HG03103 (cell line): ENCODE measurements around the gene MZB1.
A peak's percentile ranks its signal among the peaks of the same experiment; 100 is the strongest.
"Not testable (repeated sequence)": the region's sequence is repeated elsewhere in the genome, so short reads cannot be mapped to it uniquely, and the experiment has no call there.

Experiments
- ATAC-seq: cut with Tn5 transposase; IDR thresholded peaks from one replicate; pipeline ENCODE4 v1.9.1; 2021; ENCODE audit warnings: low read depth; ENCODE audit not compliant: unreplicated experiment

MZB1 gene

DNA sequence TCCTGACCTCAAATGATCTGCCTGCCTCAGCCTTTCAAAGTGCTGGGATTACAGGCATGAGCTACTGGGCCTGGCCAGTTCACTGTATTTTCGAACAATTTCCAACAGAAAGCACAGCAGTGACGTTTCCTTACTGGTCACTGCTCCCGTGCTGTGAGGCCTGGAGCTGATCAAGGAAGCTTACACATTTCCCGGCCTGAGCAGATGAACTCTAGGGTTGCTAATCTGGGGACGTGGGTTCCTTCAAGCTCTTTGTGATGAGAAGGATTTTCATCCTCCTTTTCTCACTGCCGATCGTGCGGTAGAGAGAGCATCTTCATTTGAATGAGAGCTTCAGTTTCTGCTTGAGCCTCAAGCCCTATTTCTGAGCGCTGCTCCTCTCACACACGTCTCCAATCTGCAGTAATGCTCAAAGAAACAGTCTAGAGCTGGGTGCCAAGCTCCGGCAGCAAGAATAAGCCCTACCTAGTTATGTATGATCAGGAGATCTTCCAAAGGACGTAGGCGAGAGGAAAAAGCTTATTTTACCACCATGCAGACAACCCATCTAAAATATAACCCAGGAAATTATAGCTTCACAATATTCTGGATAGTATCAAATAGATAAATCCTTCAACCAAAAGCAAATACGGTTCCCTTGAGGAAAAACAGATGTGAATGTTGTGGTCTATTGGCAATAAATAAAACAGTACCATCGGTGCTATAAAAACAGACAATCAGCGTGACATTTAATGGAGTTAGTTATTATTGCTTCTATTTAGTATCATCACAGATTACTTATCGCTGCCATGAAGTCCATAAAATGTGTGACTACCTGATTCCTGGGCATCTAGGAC is 21.5 kb upstream of the MZB1 start:
- ATAC-seq: no peak

DNA sequence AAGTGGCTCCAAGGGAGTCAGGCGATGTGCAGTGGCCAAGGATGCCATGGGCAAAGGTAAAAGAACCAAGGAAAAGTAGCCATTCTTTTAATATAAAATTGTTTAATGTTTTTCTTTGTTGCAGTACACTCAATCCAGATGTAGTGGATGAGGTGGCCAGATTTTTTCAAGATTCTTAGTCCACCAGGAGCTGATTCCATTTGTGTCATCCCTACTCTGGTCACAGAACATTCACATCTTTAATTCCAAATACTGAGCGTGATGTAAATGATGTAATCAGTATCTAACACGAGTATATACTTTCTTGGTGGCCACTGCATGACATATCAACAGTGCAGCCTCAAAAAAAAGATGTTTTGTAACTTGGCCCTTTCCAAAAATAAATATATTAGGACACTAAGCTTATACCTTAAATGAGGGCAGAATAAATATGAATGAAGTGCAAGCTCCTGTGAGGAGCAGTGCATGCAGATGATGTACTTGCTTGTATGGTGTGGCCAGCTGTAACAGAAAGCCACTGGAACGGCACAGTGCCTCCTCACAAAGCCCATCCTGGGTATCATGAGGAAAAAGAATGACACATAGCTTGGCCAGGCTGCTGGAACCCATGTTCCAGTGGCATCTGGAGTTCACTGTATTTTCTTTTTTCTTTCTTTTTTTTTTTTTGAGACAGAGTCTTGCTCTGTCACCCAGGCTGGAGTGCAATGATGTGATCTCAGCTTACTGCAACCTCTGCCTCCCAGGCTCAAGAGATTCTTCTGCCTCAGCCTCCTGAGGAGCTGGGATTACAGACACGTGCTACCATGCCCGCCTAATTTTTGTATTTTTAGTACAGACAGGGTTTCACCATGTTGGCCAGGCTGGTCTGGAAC is 20.6 kb upstream of the MZB1 start:
- ATAC-seq: no peak

DNA sequence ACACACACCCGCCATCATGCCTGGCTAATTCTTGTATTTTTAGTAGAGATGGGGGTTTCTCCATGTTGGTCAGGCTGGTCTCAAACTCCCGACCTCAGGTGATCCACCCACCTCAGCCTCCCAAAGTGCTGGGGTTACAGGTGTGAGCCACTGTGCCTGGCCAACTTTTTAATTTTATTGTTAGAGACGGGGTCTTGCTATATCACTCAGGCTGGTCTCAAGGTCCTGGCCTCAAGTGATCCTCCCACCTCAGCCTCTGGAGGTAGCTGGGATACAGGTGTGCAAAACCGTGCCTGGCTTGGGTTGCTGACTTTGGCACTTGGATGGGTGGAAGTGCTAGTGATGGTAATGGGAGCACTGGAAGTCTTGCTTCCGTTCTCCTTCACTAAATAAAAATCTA is 19.4 kb upstream of the MZB1 start:
- ATAC-seq: not testable (repeated sequence)

DNA sequence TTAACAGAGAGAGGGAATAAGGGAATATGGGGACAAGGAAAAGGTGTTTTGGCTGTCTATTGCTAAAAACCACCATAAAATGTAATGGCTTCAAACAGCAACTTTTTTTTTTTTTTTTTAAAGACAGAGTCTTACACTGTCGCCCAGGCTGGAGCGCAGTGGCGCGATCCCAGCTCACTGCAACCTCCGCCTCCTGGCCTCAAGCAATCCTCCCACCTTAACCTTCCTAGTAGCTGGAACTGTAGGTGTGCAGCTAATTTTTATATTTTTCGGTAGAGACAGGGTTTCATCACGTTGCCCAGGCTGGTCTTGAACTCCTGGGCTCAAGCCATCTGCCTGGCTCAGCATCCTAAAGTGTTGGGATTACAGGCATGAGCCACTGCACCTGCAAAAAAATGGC is 18.5 kb upstream of the MZB1 start:
- no peak for ATAC-seq

DNA sequence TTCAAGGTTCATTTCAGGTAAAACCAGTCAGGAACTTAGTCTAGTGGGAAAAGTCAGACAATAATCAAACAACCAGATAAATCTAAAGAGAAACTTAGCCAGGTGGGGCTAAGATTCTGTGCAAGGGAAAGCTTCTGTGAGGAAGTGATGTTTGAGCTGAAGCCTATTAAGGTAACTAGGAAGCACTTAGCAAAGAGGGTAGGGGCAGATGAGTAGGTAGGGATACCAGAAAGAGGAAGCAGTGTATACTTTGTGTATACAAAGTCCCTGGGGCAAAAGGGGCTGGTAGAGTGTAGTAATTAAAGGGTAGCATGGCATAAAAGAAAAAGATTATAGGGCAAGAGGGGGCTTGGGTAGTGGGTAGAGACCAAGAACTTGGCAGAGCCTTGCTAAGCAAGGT is 17.8 kb upstream of the MZB1 start:
- ATAC-seq: no peak

DNA sequence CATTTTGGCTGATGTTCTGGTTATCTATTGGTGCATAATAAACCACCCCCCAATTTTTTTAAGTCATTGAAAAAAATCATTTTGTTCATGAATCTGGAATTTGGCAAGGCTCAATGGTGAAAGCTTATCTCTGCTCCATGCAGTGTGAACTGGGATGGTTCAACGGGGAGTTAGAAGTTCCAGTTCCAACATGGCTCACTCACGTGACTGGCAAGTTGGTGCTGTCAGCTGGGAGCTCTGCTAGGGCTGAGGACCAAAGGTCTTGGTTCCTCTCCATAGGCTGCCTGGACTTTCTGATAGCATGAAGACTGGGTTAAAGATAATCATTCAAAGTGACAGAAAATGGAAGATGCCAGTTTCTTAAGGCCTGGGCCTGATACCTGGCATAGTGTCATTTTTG is 17.2 kb upstream of the MZB1 start:
- ATAC-seq: no peak

DNA sequence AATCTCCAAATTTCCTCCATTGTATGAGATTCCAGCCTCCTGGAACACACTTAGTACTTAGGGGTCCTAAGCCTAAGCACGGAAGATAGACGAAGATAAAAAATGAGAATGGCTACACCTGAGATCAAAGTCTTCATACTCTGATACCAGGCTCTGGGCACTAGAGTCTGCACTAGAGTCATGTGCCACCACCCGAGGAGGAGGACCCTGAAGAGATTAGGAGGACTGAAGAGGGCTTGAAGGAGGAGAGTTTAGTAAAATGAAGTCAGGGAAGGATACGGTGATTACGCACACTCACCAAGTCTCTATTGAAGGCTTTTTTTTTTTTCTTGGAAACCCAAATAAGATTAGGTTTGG is 14.7 kb upstream of the MZB1 start:
- no peak for ATAC-seq

DNA sequence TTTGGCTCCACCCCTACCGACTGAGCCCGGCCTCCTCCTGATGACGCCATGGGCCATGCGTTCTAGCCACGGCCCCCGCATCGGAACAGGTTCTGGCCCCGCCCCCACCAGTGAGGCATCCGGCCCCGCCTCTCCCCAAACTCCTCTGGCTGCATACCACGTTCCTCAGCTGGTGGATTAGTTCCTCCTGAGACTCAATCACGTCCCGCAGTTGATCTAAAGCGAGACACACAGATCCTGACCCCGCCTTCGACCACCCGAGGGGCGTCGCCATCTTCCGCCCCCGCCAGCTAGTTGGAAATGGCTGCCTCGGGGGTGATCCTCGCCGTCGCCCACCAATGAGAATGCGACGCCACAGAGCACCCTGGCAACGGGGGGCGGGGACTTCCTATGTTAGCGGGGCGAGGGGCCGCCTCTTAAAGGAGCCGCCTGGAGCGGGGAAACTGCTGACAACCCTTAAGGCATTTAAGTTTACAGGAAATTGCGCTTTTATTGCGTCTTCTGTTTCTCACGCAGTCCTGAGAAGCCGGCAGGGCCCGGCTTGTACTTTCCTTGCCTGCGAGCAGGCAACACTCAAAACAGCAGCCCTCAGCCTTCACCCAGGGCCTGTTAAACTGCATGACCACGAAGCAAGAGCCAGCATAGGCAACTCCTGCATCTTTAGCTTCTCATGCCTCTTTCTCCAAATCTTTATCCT is 14.2 kb upstream of the MZB1 start, which contains the start of gene SPATA24:
SPATA24 (minus strand) TSS at position 303 of the 697 bp plus-strand sequence; CDS start at position 274, 29 bp downstream.
- peak; percentile 81 for ATAC-seq

DNA sequence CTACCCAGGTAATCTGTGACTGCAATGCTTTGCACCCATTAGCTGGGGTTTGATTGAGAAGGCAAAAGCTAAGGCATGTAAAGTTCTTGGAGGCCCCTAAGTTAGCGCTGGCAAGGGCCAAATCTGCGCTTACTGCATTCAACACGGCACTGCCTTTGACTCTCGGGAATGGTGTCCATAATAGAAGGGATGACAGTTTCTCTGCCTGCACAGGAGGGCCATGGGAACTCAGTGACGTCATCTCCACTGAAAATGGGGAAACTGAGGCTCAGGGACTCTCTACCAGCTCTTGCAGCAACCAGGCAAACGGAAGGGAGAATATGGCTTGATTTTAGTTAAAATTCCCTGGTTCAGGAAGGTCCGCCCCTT is 13.7 kb upstream of the MZB1 start:
- no peak for ATAC-seq

DNA sequence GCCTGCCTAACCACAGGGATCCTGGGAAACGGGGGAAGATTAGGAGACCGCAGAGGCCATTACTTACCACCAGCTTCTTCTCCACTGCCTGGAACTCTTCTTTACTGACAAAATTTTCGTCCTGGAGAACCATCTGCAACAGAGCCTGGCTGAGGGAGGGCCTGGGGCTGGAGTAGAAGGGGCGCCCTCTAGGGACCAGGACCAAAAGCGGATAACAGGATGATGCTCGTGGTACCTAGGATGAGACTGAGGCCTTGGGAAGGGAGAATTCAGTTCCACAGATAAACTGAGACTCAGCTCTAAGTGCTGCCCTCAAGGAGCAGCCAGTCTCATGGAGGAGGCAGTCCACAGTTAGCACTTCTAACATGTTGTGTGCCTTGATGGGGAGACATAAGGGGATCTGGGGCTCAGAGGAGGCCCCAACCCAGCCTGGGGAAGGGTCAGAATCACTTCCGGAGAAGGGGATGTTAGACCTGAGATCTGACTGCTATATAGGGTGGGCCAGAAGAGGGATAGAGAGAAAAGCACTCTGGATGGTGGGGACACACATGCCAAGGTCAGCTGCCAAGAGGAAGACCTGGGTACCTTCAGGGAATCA is 12.9 kb upstream of the MZB1 start:
- ATAC-seq: no peak

DNA sequence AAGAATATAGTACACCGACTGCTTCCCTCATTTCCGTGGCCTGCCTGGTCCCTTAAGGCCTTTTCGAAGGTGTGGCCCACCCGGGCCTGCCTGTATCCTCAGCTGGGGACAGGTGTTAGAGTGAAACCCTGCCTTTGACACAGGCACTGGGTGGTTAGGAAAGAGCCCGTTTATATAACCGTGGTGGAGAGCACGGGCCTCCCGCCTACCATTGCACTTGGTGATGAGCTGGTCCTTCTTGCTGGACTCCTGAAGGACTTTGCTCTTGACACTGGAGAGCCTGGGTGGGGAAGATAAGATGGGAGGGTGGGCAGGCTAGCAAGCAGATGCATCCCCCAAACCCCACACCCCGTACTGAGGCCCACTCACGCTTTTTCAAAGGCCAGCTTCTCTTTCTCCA is 11.8 kb upstream of the MZB1 start:
- ATAC-seq: no peak

DNA sequence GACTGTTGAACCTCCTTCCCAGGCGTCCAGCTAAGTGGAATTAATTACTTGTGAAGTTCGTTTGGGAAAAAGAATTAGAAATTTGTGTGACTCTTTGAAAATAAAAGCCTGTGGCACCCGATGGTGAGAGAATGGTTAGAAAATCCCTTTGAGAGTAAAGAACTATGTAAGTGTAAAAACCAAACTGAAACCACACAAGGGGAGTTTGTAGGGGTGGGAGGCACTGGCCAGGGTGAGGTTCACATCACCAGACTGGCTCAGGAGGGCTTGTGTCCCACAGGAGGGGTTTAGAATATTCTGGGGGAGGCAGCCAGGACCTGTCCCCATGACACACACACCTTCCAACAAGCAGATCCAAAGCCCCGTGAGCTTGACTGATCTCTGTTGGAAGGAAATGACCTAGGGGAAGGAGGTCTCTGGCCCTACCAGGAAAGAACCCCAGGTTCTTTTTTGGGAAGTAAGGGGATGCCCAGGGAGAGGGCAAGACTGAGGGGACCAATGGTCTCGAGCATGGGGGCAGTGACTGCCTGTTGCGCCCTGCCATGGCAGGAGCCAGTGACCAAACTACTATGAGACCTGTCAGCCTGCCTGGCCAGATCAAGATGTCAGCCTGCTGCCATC is 9.9 kb upstream of the MZB1 start:
- ATAC-seq: no peak

DNA sequence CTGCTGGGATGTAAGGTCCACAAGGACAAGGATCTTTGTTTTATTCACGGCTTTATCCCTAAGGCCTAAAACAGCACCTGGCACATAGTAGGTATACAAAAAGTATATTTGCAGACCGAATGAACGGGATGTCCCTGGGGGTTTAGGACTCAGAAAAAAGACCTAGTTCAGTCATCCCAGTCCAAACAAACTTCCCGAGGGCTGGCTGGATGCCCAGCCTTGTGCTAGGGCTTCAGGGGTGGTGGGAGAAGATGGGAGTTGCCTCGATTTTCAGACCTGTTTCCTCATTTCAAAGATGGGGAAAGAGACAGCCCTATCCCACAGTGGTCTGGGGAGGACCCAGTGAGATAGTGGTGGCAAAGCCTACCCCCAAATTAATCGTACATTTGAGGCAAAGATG is 8.2 kb upstream of the MZB1 start:
- ATAC-seq: no peak

DNA sequence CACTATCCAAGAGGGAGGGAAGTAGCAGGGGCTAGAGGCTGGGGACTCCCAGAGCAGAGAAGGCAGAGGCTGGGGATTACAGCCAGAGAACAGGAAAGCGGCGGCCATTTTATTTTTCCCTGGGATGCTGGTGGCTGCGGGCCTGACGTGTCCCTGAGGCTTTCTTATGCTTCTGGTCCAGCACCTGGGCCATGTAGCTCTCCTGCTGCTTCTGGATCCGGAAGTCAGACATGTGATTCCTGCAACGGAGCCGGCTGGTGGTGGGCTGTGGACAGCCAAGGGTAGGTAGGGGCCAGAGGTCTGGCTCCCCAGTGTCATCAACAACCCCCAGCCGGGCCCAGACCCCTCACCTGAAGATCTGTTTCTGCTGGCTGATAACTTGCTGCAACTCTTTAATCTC is 7.0 kb upstream of the MZB1 start:
- no peak for ATAC-seq

DNA sequence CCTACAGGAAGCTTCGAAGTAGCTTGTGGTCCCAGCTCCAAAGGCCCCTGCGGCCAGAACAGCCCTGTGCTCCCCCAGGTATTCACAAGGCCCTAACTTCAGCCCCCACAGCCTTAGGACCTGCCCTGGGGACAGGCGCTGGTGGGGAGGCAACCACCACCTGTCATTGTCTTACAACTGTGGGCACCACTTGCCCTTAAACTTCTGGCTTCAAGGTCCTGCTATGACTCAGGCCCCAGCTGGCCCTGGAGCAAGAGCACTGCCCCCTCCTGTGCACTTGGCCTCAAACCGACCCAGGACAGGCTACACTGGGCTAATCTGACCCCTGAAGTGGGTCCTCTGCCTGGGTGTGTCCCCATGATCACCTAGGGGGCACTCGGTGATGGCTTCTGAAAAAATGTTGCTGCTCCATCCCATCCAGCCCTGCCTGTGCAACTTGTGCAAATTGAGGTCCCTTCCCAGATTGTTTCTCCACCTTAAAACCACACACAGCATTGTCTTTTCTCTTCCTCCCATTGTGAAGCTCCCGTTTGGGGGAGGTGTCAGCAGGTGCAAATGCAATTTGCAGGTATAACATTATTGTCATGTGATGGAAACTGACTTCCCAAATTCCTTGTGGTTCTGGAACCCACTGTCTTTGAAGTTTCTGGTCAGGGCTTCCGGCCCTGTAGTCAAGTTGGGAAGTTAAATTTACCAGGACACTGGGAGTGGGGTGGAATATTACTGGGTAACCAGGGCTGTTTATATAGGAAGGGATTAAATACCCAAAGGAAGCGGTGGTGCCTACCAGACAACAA is 6.3 kb upstream of the MZB1 start:
- no peak for ATAC-seq

DNA sequence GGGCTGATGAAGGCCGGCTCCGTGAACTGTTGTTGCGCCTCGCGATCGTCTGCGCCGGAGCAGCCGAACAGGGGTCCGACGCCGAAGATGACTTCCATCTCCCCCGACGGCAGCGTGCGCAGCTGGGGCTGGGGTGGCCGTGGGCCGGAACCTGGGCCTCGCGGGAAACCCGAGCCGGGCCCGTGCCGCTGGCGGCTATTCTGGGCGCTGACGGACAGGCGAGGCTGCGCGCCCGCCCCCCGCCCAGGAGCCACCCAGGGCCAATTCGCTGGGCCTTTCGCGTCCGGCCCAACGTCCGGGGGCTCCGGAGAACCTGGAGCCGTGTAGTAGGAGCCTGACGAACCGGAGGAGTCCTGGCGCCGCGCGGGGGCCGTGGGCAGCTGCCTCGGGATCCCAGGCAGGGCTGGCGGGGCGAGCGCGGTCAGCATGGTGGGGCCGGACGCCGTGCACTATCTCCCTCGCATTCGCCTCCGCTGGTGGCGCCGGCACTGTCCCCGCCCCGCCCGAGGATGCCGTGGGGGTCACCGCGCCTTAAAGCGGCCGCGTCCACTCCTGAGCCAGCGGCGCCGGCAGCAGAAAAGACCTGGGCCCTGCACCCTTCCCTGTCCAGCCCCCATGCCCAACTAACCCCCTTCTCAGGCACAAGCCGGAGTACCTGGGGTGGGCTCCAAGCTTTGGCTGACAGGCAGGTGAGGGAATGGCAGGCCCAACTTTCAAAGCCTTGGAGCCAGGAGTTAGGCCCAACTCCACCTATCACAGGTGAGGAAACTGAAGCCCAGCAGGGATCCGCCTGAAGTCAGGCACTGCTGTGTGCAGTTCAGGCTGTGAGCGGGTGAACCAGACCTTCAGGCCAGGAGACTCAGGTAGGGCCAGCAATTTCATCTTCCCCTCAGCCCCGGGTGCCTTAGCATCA is 5.2 kb upstream of the MZB1 start, which contains the start of gene PROB1:
PROB1 (minus strand) TSS at position 451 of the 913 bp plus-strand sequence; CDS start at position 428, 23 bp downstream.
- no peak for ATAC-seq

DNA sequence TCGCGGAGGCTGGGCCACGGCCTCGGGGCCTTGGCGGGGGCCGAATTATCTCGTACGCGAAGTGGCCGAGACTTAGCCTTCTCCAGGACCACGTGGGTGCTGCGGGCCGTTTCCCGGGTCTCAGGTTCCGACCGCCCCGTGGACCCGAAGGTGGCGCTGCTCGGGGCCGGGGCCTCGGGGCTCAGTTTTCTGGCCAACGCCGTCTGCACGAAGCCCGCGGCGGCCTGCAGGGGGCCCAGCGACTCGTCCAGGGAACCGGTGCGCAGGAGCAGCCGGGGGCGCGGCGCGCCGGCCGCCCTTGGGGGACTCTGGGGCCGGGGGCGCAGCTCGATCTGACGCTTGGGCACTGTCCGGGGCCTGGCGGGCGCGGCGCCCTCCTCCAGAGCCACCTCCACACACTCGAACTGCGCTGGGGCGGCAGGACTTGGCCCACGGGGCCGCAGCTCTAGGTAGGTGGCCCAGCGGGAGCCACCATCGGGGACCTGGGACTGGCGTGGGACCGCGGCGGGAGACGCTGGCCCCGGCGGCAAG is 4.5 kb upstream of the MZB1 start:
- no peak for ATAC-seq

DNA sequence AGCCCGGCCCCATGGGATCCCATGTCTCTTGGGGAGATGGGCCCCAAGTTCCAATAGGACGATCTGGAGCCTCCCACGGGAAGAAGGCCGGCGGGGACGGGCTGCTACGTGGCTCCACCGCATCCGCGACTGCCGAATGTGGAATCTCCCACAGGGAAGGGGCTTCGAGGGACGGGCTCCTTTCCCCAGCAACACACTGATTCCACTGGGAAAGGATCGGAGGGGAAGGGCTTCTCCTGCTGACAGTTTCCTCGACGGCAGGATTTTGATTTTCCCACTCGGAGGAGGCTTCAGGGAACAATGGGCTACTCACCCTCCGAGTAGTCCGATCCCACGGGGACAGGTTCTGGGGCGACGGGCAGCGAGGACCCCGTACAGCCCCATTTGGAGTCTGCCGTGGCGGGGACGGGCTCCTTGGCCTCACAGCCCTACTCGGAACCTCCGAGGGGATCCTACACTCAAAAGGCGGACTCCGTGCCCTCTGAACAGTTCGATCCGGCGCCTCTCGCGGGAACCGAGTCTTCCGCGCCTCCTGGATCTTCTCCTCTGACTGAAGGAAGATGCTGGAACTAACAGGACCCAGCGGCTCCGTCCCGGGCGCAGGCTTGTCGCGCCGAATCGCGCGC is 3.9 kb upstream of the MZB1 start:
- ATAC-seq: no peak
